GM12872 (cell line): ENCODE measurements around the gene REPS1.

Source experiments
- CTCF ChIP-seq: IDR thresholded peaks from 3 replicates; pipeline ENCODE4 v1.5.1; 2011; ENCODE audit warnings: low read depth, mild to moderate bottlenecking, low read length, moderate library complexity; ENCODE audit not compliant: insufficient read depth

Gene REPS1

DNA sequence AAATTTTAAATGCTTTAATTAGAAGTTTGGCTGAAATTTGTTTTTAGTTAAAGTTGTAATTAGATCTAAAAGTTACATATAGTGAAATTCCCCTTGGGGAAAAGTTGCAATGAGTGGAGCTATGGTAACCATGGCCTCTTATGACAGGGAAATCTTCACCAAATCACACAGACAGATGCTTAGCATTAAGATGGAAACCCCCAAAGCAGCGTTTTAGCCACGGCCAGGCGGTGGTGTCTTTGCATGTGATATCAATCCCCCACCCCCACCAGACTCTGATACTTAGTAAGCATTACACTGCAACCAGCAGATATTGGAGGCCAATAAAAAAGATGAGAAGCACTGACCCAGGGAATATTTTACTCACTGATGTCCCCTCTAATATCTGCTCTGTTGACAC, 75.7 kb downstream of the REPS1 start:
- no peak for TF ChIP-seq CTCF

- no peak for TF ChIP-seq CTCF
Measured at GRCh38 chr6:138909975-138910374, 78.1 kb downstream of the REPS1 start.

GRCh38 chr6:138909511-138909910, 78.5 kb downstream of the REPS1 start:
- no peak for TF ChIP-seq CTCF

DNA sequence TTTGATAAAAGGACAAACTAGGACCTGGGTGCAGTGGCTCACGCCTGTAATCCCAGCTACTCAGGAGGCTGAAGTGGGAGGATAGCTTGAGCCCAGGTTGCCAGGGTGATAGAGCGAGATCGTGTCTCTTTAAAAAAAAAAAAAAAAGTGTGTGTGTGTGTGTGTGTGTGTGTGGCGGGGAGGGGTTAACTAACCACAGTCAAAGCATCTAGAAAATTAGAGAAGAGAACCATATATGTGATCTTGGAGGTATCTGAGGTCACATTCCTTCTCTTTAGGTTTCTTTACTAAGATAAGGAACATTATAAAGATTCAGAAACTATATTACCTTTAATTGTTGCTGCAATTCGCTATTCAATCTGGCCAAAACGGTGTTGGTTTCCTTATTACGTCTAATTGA, 80.9 kb downstream of the REPS1 start:
- TF ChIP-seq CTCF, result no peak

GRCh38 chr6:138897031-138897430, 91.0 kb downstream of the REPS1 start:
- no peak for TF ChIP-seq CTCF

- no peak for TF ChIP-seq CTCF
Measured at GRCh38 chr6:138896104-138896756, 91.8 kb downstream of the REPS1 start.

- no peak for TF ChIP-seq CTCF
Measured at GRCh38 chr6:138891255-138891986, 96.6 kb downstream of the REPS1 start.
